GM21423 (cell line): Measurements from ENCODE around the gene FBXL7.

ENCODE experiments used
- ATAC-seq: cut with Tn5 transposase; IDR thresholded peaks from one replicate; pipeline ENCODE4 v1.9.1; 2021; ENCODE audit warnings: mild to moderate bottlenecking, moderate library complexity; ENCODE audit not compliant: unreplicated experiment

FBXL7 gene

GRCh38 chr5:15746833-15747232, 246.9 kb downstream of the FBXL7 start:
- ATAC-seq, result no peak

DNA sequence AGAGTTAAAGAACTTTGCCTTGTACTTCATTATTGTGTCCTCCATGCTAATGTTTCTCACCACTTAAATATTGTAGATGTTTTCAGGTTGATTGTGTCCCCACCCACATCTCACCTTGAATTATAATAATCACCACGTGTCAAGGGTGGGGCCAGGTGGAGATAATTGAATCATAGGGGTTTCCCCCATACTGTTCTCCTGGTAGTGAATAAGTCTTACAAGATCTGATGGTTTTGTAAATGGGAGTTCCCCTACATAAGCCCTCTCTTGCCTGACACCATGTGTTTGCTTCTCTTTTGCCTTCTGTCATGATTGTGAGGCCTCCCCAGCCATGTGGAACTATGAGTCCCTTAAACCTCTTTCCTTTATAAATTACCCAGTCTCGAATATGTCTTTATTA, 248.3 kb downstream of the FBXL7 start:
- no peak for ATAC-seq

DNA sequence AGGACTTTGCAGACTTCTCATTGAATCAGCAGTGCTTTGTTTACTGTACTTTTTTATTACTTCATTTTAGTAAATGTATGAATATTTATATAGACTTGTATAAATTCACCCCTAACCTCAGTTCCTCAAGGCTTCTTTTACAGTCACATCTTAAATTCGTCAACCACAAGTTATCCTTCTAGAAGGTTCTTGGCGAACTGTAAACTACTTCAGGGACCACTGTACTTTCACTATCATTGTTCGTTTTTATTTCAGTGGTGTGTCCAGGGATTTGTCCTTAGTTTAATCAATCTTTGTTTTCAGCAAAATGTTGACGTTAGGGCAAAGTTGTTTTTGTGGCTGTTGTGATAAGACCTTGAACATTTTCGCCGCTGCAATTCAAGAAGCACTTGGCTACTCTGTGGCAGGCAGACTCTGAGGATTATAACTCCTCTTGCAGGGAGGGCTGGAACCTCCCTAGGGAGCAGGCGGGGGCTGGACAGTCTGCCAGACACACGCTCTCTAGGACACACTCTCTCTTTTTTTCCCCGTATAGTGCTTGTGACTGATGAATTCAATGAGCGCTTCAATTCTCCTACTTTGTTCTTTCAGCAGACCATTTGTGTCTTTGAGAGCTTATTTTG, 252.8 kb downstream of the FBXL7 start:
- ATAC-seq, result no peak

GRCh38 chr5:15753752-15754151, 253.8 kb downstream of the FBXL7 start:
- no peak for ATAC-seq

- no peak for ATAC-seq
These were observed 257.1 kb downstream of the FBXL7 start for GRCh38 chr5:15757103-15757502.

DNA sequence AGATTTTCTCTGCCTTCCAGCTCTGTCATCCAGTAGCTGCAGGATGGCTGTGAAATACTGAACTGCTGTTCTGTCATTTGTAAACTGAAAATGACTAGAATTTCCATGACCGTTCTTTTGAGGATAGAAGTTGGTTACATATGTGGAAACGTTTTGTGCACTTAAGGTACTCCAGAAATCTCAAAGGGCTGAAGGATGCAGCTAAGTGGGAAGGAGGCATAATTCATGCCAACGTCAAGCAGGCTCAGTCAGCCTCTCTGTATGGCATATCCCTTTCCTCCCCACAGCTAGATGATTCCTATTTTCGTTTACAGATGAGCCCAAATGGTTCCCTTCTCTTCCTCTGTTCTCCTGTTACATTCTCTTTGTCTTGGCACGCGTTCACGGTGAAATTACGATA, 257.6 kb downstream of the FBXL7 start:
- no peak for ATAC-seq

- ATAC-seq, result no peak
These were observed 262.7 kb downstream of the FBXL7 start for GRCh38 chr5:15762668-15763067.

GRCh38 chr5:15763754-15764153, 263.8 kb downstream of the FBXL7 start:
- no peak for ATAC-seq

DNA sequence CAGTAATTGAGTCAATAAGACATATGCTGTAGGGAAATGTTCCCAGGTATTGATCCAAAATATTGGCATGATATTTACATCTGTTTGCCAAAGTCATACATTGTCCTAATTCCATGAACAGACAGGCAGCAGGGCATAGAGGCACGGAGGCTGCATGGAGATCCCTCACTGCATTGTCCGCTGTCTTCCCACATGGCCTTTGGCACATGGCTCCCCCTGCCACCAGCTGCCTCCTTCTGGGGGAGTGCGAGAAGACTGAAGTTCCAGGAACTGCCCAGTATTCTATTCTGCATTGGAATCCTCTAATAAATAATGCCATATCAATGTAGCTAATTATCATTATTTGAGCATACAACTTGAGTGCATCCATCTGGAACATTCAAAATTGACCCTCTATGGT, 269.0 kb downstream of the FBXL7 start:
- no peak for ATAC-seq

GRCh38 chr5:15772131-15772530, 272.2 kb downstream of the FBXL7 start:
- ATAC-seq, result no peak

- no peak for ATAC-seq
These were observed 274.7 kb downstream of the FBXL7 start for GRCh38 chr5:15774632-15775031.

DNA sequence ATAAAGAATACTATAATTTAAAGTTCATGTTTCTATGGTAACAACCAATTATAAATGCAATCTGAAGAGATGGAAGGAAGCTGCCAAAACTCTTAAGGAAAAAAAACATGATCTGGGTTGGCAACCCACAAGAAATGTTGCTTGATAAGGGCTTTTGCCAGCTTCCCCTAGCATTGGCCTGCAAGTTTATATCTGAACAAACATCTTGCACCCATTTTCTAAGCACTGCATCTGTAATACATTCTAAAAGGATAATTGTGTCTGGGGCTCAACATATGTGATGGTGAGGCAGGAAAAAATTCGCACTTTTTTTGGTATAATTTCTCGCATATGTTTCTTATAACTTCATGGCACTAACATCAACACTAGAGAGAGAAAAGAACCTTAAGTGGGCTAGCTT, 276.4 kb downstream of the FBXL7 start:
- no peak for ATAC-seq

DNA sequence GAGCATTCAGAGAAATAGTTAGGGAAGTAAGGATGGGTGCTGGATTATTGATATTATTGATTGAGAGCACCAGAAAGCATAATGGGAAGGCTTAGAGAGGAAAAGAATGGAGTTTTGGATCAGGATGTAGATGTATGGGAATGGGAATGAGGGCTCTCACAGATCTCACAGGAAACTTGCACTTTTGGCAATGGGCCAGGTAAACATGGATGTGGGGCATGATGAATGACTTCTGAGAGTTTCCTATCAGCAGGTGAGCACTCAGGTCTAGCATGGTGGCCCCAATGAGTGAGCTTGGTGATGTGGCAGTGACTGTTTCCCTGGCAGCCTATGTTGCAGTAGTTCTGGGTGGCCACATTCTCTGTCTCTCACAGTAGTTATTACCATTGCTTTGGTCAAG, 283.8 kb downstream of the FBXL7 start:
- no peak for ATAC-seq

GRCh38 chr5:15785531-15785981, 285.6 kb downstream of the FBXL7 start:
- ATAC-seq, result no peak

- ATAC-seq, result no peak
These were observed 286.3 kb downstream of the FBXL7 start for GRCh38 chr5:15786326-15786725.

- ATAC-seq, result no peak
These were observed 286.9 kb downstream of the FBXL7 start for GRCh38 chr5:15786884-15787283.

- ATAC-seq, result no peak
These were observed 287.7 kb downstream of the FBXL7 start for GRCh38 chr5:15787681-15788080.

GRCh38 chr5:15789642-15790041, 289.7 kb downstream of the FBXL7 start:
- no peak for ATAC-seq

DNA sequence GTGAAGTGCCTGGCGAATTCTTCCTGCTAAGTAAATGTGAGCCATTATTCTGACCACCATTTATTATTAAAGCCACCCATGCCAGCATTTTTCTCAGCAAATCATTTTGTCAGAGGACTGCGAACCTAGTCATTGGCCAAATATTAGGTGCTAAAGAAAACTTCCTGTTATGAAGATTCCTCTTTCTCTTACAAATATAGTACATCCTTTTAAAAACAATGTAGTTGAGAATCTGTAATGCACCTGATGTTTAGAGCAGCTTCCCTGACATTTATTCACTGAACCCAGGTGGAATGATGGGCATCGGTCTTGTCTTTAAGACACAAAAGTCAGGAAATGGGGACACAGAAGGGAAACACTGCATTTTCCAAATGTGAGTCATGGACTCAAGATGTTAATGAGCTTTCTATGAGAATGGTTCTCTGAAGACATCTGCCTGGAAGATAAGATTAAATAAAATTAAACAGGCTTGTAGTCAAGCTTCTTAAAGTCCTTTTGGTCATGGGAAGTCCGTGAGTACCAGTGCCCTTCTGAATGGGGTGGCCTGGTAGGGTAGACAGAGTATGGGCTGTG, 290.6 kb downstream of the FBXL7 start:
- ATAC-seq, result no peak

GRCh38 chr5:15791274-15791673, 291.3 kb downstream of the FBXL7 start:
- no peak for ATAC-seq

GRCh38 chr5:15791859-15792258, 291.9 kb downstream of the FBXL7 start:
- ATAC-seq, result no peak

- no peak for ATAC-seq
These were observed 294.3 kb downstream of the FBXL7 start for GRCh38 chr5:15794052-15794985.
